ENCODE data around the gene CRYGS.
"Not testable (repeated sequence)": the region's sequence is repeated elsewhere in the genome, so short reads cannot be mapped to it uniquely, and the experiment has no call there.

The CRYGS gene

DNA sequence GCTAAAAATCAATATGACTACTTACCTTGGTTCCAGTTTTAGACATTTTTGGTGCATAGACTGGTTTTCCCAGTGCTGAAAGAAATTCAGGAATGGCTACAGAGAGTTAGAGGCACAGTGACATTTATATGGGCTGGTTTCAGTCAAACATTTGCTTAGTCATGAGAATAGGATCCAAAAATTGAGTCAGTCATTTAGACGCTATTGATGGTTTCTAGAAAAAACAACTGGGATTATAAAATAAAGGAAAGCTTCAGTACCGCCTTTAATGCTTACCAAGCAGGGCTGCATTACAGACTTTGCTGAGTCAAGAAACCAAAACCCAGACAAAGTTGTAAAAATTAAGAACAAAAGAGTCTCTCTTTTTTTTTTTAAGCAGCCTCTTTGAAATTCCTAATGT lies at the start of gene CRYGS:
CRYGS (minus strand) TSS at position 100 of the 400 bp plus-strand sequence; CDS start at position 46, 54 bp downstream.
- H3K36me3 ChIP-seq (ENCODE audit: control insufficient read depth, insufficient read depth, low read length), result no peaks in the 10 kb centered on the region

DNA sequence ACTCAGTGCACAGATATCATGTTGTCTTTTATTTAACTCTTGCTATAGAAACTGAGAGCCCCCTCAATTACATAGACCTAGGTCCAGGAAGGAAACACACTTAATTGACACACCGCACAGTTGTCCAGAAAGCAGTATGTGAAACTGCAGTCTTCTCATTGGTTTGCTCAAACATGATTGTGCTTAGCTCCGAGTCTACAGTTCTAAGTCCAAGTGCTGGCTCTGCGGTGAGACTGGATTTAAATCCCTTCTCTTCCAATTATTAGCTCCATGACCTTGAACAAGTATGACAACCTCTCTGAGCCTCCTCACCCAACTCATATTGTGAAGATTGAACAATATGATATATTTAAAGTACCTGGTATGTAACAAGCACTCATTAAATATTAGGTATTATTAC lies 49.7 kb upstream of the CRYGS start:
- Histone ChIP-seq H3K4me1 (ENCODE audit: control insufficient read depth, insufficient read depth, low read length) (peaks cover 5% of the 10 kb centered on the region), H3K9ac (ENCODE audit: low read depth, low read length) (no peak overlapping the region), H3K27me3 (ENCODE audit: control insufficient read depth, insufficient read depth, low read length) (no peaks in the 10 kb centered on the region), H3K4me3 (ENCODE audit: low read depth, low read length) (no peak overlapping the region), H3K36me3 (ENCODE audit: control insufficient read depth, insufficient read depth, low read length) (no peaks in the 10 kb centered on the region), H3K9me3 (ENCODE audit: control insufficient read depth, insufficient read depth, low read length) (no peaks in the 10 kb centered on the region)

More for the DNA sequence above, at the start of gene CRYGS:
- no peaks in the 10 kb centered on the region for H3K27me3 ChIP-seq (ENCODE audit: control insufficient read depth, insufficient read depth, low read length)
- no peak within 1 kb of the TSS for H3K4me3 ChIP-seq (ENCODE audit: low read depth, low read length)
- no peaks in the 10 kb centered on the region for H3K9me3 ChIP-seq (ENCODE audit: control insufficient read depth, insufficient read depth, low read length)
- no peak within 1 kb of the TSS for H3K9ac ChIP-seq (ENCODE audit: low read depth, low read length)
- no peaks in the 10 kb centered on the region for H3K4me1 ChIP-seq (ENCODE audit: control insufficient read depth, insufficient read depth, low read length)

DNA sequence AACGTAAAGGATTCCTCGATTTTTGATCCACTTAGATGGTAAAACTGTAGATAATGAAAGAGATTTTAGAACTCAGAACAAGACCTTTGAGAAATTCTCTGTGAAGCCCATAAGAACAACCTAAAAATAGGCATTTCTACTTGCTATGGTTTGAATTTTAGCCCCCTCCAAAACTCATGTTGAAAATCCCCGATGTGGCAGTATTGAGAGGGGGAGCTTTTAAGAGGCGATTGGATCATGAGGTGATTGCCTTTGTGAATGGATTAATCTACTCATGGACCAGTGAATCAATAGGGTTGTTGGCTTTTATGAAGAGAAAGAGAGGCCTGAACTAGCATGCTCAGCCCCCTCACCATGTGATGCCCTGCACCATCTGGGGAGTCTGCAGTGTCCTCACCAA lies 48.5 kb upstream of the CRYGS start:
- H3K4me3 ChIP-seq (ENCODE audit: low read depth, low read length), result no peak overlapping the region
- H3K27me3 ChIP-seq (ENCODE audit: control insufficient read depth, insufficient read depth, low read length), result no peaks in the 10 kb centered on the region
- H3K36me3 ChIP-seq (ENCODE audit: control insufficient read depth, insufficient read depth, low read length), result no peaks in the 10 kb centered on the region
- peaks cover 5% of the 10 kb centered on the region for H3K4me1 ChIP-seq (ENCODE audit: control insufficient read depth, insufficient read depth, low read length)
- H3K9me3 ChIP-seq (ENCODE audit: control insufficient read depth, insufficient read depth, low read length), result no peaks in the 10 kb centered on the region
- H3K9ac ChIP-seq (ENCODE audit: low read depth, low read length), result no peak overlapping the region

DNA sequence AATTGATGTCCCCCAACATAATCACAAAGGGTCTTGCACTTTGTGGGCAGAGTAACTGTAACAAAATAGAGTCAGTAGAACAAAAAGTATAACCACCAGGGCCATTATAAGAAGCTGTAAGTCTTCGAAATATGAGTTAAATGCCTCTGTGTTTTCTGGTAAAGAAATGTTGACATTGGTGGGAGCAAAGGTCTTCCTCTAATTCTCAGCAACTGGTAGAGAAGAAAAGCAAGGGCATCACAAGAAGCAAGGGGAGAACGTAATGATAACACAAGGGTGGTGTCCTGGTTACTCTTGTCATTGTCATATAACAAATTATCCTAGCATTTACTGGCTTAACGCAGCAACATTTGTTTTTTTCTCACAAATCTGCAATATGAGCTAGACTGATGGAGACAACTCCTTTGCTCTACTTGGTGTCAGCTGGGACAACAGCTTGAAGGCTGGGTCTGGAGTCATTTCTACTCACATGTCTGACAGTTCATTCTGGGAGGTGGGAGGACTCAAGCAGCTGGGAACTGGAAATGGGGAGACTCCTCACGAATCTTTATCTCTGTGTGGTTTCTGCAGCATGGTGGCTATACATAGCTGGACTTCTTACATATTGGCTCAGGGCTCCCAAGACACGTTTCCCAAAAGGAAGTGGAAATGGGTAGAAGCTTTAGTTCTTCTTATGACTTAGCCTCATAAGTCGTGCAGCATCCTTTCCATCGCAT lies 46.6 kb upstream of the CRYGS start:
- H3K9ac ChIP-seq (ENCODE audit: low read depth, low read length), result no peak overlapping the region
- no peak overlapping the region for H3K4me3 ChIP-seq (ENCODE audit: low read depth, low read length)
- H3K4me1 ChIP-seq (ENCODE audit: control insufficient read depth, insufficient read depth, low read length), result peaks cover 2% of the 10 kb centered on the region
- H3K9me3 ChIP-seq (ENCODE audit: control insufficient read depth, insufficient read depth, low read length), result no peaks in the 10 kb centered on the region
- H3K27me3 ChIP-seq (ENCODE audit: control insufficient read depth, insufficient read depth, low read length), result no peaks in the 10 kb centered on the region
- H3K36me3 ChIP-seq (ENCODE audit: control insufficient read depth, insufficient read depth, low read length), result no peaks in the 10 kb centered on the region

DNA sequence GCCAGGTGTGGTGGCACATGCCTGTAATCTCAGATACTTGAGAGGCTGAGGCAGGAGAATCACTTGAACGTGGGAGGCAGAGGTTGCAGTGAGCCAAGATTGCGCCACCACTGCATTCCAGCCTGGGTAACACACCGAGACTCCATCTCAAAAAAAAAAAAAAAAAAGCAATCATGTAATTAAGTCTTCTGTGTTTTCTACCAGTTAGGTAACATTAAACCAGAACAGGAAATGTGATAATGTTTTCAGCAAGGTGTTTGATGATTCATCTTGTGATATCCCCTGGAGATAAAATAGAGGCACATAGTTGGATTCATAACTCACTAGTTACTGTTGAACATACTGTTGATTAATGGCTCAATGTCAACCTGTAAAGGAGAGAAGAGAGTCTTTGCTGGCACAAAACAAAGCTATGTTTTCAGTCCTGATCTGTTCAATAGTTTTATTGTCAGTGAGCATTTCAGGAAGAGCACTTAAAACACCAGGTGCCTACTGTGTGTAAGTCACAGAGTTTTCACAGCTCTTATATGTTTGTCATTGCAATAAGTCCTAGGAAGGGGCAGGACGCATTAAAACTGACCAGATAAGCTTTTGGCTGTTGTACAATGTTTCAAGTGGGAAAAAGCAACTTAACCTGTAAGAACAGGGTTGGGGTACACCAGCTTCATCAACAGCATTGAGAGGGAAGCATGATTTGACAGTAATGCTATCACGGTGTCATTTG lies 45.8 kb upstream of the CRYGS start:
- Histone ChIP-seq H3K27me3 (ENCODE audit: control insufficient read depth, insufficient read depth, low read length) (no peaks in the 10 kb centered on the region), H3K4me1 (ENCODE audit: control insufficient read depth, insufficient read depth, low read length) (peaks cover 2% of the 10 kb centered on the region), H3K36me3 (ENCODE audit: control insufficient read depth, insufficient read depth, low read length) (peaks cover under 1% of the 10 kb centered on the region), H3K9ac (ENCODE audit: low read depth, low read length) (no peak overlapping the region), H3K4me3 (ENCODE audit: low read depth, low read length) (no peak overlapping the region), H3K9me3 (ENCODE audit: control insufficient read depth, insufficient read depth, low read length) (no peaks in the 10 kb centered on the region)

DNA sequence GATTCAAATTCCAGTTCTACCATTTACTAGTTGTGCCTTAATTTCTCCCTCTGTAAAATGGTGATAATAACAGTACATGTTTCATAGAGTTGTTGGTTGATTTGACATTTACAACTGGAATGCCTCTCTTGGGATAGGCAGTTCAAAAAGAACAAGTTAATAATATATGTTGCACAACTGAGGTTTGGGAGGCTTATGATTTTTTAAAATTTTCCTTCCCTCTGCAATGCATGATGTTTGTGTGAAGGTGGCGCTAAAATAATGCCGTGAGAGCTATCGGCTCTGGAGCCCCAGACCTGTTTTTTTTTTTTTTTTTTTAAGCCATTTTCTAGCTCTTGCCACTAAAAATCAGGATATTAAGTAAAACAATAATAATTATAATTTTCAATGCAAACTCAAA lies 44.9 kb upstream of the CRYGS start:
- Histone ChIP-seq H3K4me3 (ENCODE audit: low read depth, low read length) (no peak overlapping the region), H3K4me1 (ENCODE audit: control insufficient read depth, insufficient read depth, low read length) (no peaks in the 10 kb centered on the region), H3K9ac (ENCODE audit: low read depth, low read length) (no peak overlapping the region), H3K36me3 (ENCODE audit: control insufficient read depth, insufficient read depth, low read length) (peaks cover 3% of the 10 kb centered on the region), H3K27me3 (ENCODE audit: control insufficient read depth, insufficient read depth, low read length) (no peaks in the 10 kb centered on the region), H3K9me3 (ENCODE audit: control insufficient read depth, insufficient read depth, low read length) (no peaks in the 10 kb centered on the region)

DNA sequence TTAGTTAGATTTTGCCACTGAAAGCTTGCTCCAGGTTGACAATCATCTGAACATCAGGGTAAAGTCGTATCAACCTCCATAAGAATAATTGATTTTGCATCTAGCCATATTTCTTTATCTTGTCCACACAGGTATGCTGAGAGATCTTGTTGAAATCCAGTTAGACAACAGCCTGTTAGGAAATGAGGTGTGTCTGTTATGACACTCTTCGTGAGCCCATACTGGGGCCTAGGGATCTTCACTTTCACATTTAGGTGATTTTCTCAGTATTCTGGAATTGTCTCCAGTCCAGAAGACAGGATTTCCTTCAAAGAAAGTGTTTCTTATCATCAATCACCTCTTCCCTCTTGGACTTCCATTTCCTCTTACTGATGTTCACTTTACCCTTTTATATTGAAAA lies 44.5 kb upstream of the CRYGS start:
- Histone ChIP-seq H3K27me3 (ENCODE audit: control insufficient read depth, insufficient read depth, low read length) (no peaks in the 10 kb centered on the region), H3K36me3 (ENCODE audit: control insufficient read depth, insufficient read depth, low read length) (peaks cover 6% of the 10 kb centered on the region), H3K9me3 (ENCODE audit: control insufficient read depth, insufficient read depth, low read length) (no peaks in the 10 kb centered on the region), H3K4me1 (ENCODE audit: control insufficient read depth, insufficient read depth, low read length) (peaks cover 2% of the 10 kb centered on the region), H3K9ac (ENCODE audit: low read depth, low read length) (no peak overlapping the region), H3K4me3 (ENCODE audit: low read depth, low read length) (no peak overlapping the region)

DNA sequence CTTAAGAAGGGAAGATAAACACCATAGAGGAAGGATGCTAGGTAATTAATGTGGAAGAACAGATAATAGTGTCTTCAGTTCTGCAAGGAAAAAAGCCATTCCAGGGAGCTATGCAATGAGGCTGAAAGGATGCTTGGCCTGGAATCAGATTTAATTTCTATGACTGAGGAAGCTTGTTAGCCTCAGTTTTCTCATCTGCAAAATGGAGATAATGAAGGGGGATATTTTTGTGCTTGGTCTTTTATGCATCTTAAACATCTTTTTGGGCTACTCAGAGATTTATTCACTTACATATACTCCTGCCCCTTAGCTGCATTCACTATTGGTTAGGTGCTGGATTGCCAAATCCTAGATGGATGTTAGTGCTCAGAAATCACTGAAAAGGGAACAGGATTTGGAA lies 43.0 kb upstream of the CRYGS start:
- Histone ChIP-seq H3K9ac (ENCODE audit: low read depth, low read length) (no peak overlapping the region), H3K4me3 (ENCODE audit: low read depth, low read length) (no peak overlapping the region), H3K36me3 (ENCODE audit: control insufficient read depth, insufficient read depth, low read length) (peaks cover 7% of the 10 kb centered on the region)

DNA sequence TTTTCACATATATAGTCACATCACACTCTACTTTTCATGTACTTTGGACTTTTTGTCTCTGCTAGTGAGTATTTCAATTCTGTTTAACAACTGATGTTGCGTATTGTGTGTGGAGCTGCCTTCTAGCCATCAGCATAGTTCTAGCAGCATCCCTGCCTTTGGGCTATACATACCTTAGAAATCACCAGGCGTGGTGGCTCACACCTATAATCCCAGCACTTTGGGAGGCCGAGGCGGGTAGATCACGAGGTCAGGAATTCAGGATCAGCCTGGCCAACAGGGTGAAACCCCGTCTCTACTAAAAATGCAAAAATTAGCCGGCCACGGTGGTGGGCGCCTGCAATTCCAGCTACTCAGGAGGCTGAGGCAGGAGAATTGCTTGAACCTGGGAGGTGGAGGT lies 42.1 kb upstream of the CRYGS start:
- H3K9me3 ChIP-seq (ENCODE audit: control insufficient read depth, insufficient read depth, low read length); H3K36me3 ChIP-seq (ENCODE audit: control insufficient read depth, insufficient read depth, low read length); H3K27me3 ChIP-seq (ENCODE audit: control insufficient read depth, insufficient read depth, low read length); H3K4me1 ChIP-seq (ENCODE audit: control insufficient read depth, insufficient read depth, low read length); H3K9ac ChIP-seq (ENCODE audit: low read depth, low read length); H3K4me3 ChIP-seq (ENCODE audit: low read depth, low read length): not testable (repeated sequence)

More for the DNA sequence above, 43.0 kb upstream of the CRYGS start:
- Histone ChIP-seq H3K4me1 (ENCODE audit: control insufficient read depth, insufficient read depth, low read length) (peaks cover 2% of the 10 kb centered on the region), H3K27me3 (ENCODE audit: control insufficient read depth, insufficient read depth, low read length) (no peaks in the 10 kb centered on the region), H3K9me3 (ENCODE audit: control insufficient read depth, insufficient read depth, low read length) (no peaks in the 10 kb centered on the region)

DNA sequence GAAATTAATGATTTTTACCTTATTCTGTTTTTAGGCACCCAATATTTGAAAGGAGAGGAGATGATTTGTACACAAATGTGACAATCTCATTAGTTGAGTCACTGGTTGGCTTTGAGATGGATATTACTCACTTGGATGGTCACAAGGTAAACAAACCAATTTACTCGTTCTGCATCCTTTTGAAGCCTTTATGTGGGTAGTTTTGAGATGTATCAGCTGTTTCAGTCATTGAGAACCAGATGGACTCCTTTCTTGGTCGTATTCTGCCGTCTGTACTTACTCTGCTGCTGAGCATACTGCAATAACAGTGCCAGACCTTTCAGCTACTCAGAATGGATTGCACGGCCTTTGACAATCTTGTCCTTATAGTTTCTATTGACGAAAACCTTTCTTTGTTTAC lies 39.7 kb upstream of the CRYGS start:
- Histone ChIP-seq H3K27me3 (ENCODE audit: control insufficient read depth, insufficient read depth, low read length) (no peaks in the 10 kb centered on the region), H3K9me3 (ENCODE audit: control insufficient read depth, insufficient read depth, low read length) (no peaks in the 10 kb centered on the region), H3K9ac (ENCODE audit: low read depth, low read length) (no peak overlapping the region), H3K4me3 (ENCODE audit: low read depth, low read length) (no peak overlapping the region), H3K36me3 (ENCODE audit: control insufficient read depth, insufficient read depth, low read length) (peaks cover 10% of the 10 kb centered on the region), H3K4me1 (ENCODE audit: control insufficient read depth, insufficient read depth, low read length) (peaks cover 2% of the 10 kb centered on the region)

DNA sequence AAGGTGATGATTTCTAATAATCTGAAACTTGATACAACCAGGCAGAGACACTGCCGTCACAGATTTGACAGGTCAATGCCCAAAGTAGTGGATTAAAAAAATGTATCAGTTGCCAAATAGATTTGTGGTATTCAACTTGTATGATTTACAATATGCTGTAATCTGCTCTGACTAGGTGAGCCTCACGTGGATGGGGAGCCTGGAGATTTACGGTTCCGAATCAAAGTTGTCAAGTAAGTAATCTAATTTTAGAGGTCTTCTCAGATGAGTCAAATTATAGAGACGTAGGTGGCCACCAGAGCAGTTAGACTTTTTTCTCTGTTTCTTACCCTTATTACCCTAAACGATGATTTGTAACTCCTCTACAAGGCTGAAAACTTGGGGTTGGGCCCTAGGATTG lies 38.4 kb upstream of the CRYGS start:
- H3K4me3 ChIP-seq (ENCODE audit: low read depth, low read length), result no peak overlapping the region
- peaks cover 2% of the 10 kb centered on the region for H3K4me1 ChIP-seq (ENCODE audit: control insufficient read depth, insufficient read depth, low read length)
- no peak overlapping the region for H3K9ac ChIP-seq (ENCODE audit: low read depth, low read length)
- no peaks in the 10 kb centered on the region for H3K9me3 ChIP-seq (ENCODE audit: control insufficient read depth, insufficient read depth, low read length)
- H3K27me3 ChIP-seq (ENCODE audit: control insufficient read depth, insufficient read depth, low read length), result no peaks in the 10 kb centered on the region
- H3K36me3 ChIP-seq (ENCODE audit: control insufficient read depth, insufficient read depth, low read length), result peaks cover 10% of the 10 kb centered on the region

DNA sequence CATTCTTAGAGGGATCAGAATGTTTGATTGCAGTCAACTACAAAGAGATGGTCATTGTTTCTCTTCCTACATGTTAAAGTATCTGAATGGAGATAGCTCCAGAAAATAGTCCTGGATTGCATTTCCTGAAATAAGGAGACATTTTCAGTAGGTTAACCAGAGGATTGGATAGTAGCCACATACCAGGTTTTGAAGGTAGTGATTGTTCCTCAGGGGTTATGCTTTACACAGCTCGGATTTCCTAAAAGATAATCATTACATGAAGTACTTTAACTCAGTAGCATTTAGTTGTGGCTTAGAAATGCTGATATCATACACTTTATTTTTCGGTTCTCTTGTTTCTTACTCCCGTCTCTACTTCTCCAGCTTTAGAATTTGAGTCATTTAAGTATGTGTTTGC lies 36.6 kb upstream of the CRYGS start:
- no peak overlapping the region for H3K9ac ChIP-seq (ENCODE audit: low read depth, low read length)
- no peaks in the 10 kb centered on the region for H3K27me3 ChIP-seq (ENCODE audit: control insufficient read depth, insufficient read depth, low read length)
- H3K4me3 ChIP-seq (ENCODE audit: low read depth, low read length), result no peak overlapping the region
- peaks cover 2% of the 10 kb centered on the region for H3K4me1 ChIP-seq (ENCODE audit: control insufficient read depth, insufficient read depth, low read length)
- H3K36me3 ChIP-seq (ENCODE audit: control insufficient read depth, insufficient read depth, low read length), result peaks cover 14% of the 10 kb centered on the region
- H3K9me3 ChIP-seq (ENCODE audit: control insufficient read depth, insufficient read depth, low read length), result no peaks in the 10 kb centered on the region
